Kidney (tissue), 14 donors: Measurements from ENCODE around the gene SPATA9. TPM values are rescaled to one million over a fixed set of nuclear protein-coding genes. Genes with fewer than 3 reads are reported as not detected.

ENCODE experiments used
- DNase-seq, 5 donors: peaks; one replicate each; pipeline ENCODE4 v3.0.0-alpha.2; 2013 to 2020
- FAIRE-seq: peaks from 2 replicates; lab custom pipeline; 2012; peaks lifted over from hg19 to GRCh38; lab: Jason Lieb, UNC
- H3K27ac ChIP-seq, 2 donors: one replicate each; pipeline ENCODE4 v1.7.0; 2013; ENCODE audit warnings: low read depth in 2 of 2, low read length in 2 of 2, inconsistent platforms in 1 of 2
- H3K27me3 ChIP-seq: one replicate; pipeline ENCODE4 v1.7.1; 2013; ENCODE audit warnings: low read length, inconsistent platforms; ENCODE audit not compliant: control insufficient read depth, insufficient read depth
- H3K36me3 ChIP-seq, 3 donors: one replicate each; pipeline versions ENCODE4 v1.7.0 to v1.7.1; 2013; ENCODE audit warnings: low read length in 3 of 3, control low read depth in 1 of 3, inconsistent platforms in 1 of 3; ENCODE audit not compliant: insufficient read depth in 3 of 3, control insufficient read depth in 2 of 3
- H3K4me1 ChIP-seq, 3 donors: one replicate each; pipeline versions ENCODE4 v1.7.0 to v1.7.1; 2013; ENCODE audit warnings: low read length in 3 of 3, inconsistent platforms in 1 of 3, low read depth in 1 of 3; ENCODE audit not compliant: control insufficient read depth in 2 of 3, insufficient read depth in 2 of 3
- H3K4me3 ChIP-seq, 3 donors: one replicate each; pipeline versions ENCODE4 v1.7.0 to v1.8.1; 2013; ENCODE audit warnings: low read length in 3 of 3, control low read depth in 1 of 3, inconsistent platforms in 1 of 3
- H3K9ac ChIP-seq, 3 donors: one replicate each; pipeline versions ENCODE4 v1.7.0 to v1.7.1; 2013; ENCODE audit warnings: low read length in 3 of 3, control low read depth in 1 of 3, inconsistent platforms in 1 of 3
- H3K9me3 ChIP-seq, 3 donors: one replicate each; pipeline versions ENCODE4 v1.7.0 to v1.7.1; 2013; ENCODE audit warnings: low read length in 3 of 3, control low read depth in 1 of 3, inconsistent platforms in 1 of 3; ENCODE audit not compliant: control insufficient read depth in 2 of 3, insufficient read depth in 1 of 3
- CTCF ChIP-seq: IDR thresholded peaks from 3 replicates; pipeline ENCODE4 v1.5.1; 2012; ENCODE audit warnings: mild to moderate bottlenecking, moderate library complexity, borderline replicate concordance; ENCODE audit not compliant: insufficient read depth; ENCODE audit errors: extremely low read depth
- intact Hi-C: fragments of 100-400 bp; cut with DNase I; formaldehyde crosslinking; loops from one replicate; pipeline ENCODE4 v1.11.1; 2022
- polyA plus RNA-seq: library from polyadenylated mRNA; stranded (reverse); fragments of 350-450 nt; fragmentation: Illumina TruSeq; extraction: RNeasy Lipid Tissue Mini Kit (QIAGEN cat#74804); gene quantifications from one replicate; pipeline ENCODE4 v1.2.3, GENCODE V29; 2014; ENCODE audit warnings: low read depth, low replicate concordance; ENCODE audit not compliant: insufficient read depth
- total RNA-seq: library from RNA; stranded (reverse); fragmentation: NEBNext Ultra II Directional; extraction: Animal tissue kit (Norgen Biotek cat#: 25700); gene quantifications from one replicate; pipeline ENCODE4 v1.2.1, GENCODE V29; 2021
- donor health status: control.
- donor health status: control.
- donor health status: control.
- donor health status: control.
- donor health status: control.
- donor health status: DM: yes; HTN: yes; CAD: no.
- donor health status: Normal renal cell carcinoma (clear cell type).

SPATA9 gene
- total and polyA plus RNA-seq, 2 donors from 2014 or later, result 1.0 to 1.1 TPM

DNA sequence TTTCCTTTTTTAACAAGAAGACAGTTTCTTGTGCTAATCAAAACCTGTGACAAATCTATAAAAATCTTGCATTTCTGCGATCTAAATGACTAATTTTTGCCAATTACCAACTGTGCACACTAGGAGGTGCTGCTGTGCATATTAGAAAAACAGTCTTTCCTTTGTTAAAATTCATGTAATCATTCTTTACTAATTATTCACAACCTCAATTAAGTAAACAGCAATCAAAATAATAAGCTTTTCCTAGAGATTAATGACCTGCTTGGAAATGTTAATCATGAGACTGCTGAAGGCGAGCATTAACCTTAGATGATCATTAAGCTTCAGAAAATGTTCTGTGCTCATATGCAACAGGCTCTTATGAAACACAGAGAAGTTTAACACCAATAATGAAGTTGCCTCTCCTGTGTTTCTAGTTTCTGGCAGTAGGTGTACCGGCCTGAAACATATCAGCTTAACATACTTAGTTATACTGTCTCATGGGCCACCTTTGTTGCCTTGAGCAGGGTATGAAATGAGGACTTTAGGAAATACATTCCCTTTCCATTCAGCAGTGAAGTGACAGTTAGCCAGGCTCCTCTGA lies 18.5 kb downstream of the SPATA9 start:
- H3K9me3 ChIP-seq, result no peaks in the 10 kb centered on the region
- TF ChIP-seq CTCF, result peak; percentile 79
- H3K4me3 ChIP-seq, result no peak overlapping the region
- FAIRE-seq, result peak; percentile 98
- no peaks in the 10 kb centered on the region for H3K36me3 ChIP-seq
- intact Hi-C loops, result no loop called here
- no peak overlapping the region for H3K9ac ChIP-seq
- H3K27ac ChIP-seq, result peak overlapping the region in 1 of 2 donors; percentile 66
- no peaks in the 10 kb centered on the region for H3K27me3 ChIP-seq
- DNase-seq, result peak in 2 of 5 donors; percentile 60 to 69
- H3K4me1 ChIP-seq, result peaks cover 0 to 2% (median 0%) of the 10 kb centered on the region in 3 donors

DNA sequence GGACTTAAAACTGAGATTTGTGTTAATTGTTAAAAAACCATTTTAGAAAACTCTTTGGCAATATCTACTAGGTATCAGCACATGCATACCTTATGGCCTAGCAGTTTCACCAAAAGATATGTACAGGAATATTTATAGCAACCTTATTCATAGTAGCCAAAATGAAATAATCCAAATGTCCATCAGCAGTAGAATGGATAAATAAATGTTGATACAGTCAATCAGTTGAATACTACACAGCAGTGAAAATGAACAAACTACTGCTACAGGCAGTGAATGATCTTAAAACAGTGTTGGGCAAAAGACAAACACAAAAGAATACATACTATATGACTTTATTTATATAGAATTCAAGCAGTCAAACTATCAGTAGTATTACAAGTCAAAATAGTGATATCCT lies 19.8 kb downstream of the SPATA9 start:
- TF ChIP-seq CTCF, result no peak

GRCh38 chr5:95660060-95660459 lies 22.7 kb downstream of the SPATA9 start:
- Histone ChIP-seq H3K9ac (no peak overlapping the region), H3K4me3 (no peak overlapping the region), H3K4me1 (peaks cover 0 to 2% (median 0%) of the 10 kb centered on the region in 3 donors), H3K36me3 (no peaks in the 10 kb centered on the region), H3K9me3 (no peaks in the 10 kb centered on the region), H3K27me3 (no peaks in the 10 kb centered on the region), H3K27ac (no peak overlapping the region)
- DNase-seq, result no peak
- FAIRE-seq, result no peak
- intact Hi-C loops, result no loop called here
- no peak for TF ChIP-seq CTCF

More for the DNA sequence above, 19.8 kb downstream of the SPATA9 start:
- FAIRE-seq (no peak), DNase-seq (no peak)
- Histone ChIP-seq H3K9me3 (no peaks in the 10 kb centered on the region), H3K4me3 (no peak overlapping the region), H3K4me1 (peaks cover 0 to 2% (median 0%) of the 10 kb centered on the region in 3 donors), H3K36me3 (no peaks in the 10 kb centered on the region), H3K27me3 (no peaks in the 10 kb centered on the region), H3K9ac (no peak overlapping the region), H3K27ac (no peak overlapping the region)
- intact Hi-C loops, result no loop called here

DNA sequence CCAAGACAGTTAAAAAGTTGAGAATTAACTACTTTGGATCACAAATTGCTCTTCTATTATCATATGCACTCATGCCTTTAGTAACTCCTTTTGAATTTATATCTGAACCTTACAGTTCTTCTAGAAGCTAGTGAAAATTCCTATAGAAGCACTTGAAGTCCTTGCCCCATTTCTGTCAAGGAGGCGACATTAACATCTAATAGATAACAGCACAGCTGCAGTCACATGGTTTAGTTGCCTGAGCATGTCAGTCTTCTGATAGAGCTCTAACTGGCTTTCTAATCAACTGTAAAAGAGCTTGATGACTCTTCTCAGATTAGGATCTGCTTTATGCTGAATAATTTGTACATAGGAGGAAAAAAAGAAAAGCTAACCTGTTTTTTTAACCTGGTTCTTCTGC lies 27.2 kb downstream of the SPATA9 start:
- Histone ChIP-seq H3K27me3 (no peaks in the 10 kb centered on the region), H3K4me1 (no peaks in the 10 kb centered on the region), H3K36me3 (no peaks in the 10 kb centered on the region), H3K9ac (no peak overlapping the region), H3K27ac (no peak overlapping the region), H3K9me3 (no peaks in the 10 kb centered on the region), H3K4me3 (no peak overlapping the region)
- no peak for TF ChIP-seq CTCF
- FAIRE-seq (no peak), DNase-seq (no peak)
- intact Hi-C loops, result no loop called here
